NCI-H1436 treated with DMSO at 0.1 percent for 48 hours (cell line): ENCODE data around the gene TFF2.

Source experiments
- DNase-seq: peaks from one replicate; lab custom pipeline; 2025; lab: John Stamatoyannopoulos, UW

TFF2 gene

GRCh38 chr21:42384156-42384945 lies 33.6 kb upstream of the TFF2 start:
- DNase-seq = peak; percentile 3

GRCh38 chr21:42383331-42383730 lies 32.5 kb upstream of the TFF2 start:
- DNase-seq = no peak

GRCh38 chr21:42382915-42383314 lies 32.1 kb upstream of the TFF2 start:
- no peak for DNase-seq

GRCh38 chr21:42381347-42381984 lies 30.7 kb upstream of the TFF2 start:
- no peak for DNase-seq

GRCh38 chr21:42379426-42380215 lies 28.8 kb upstream of the TFF2 start:
- no peak for DNase-seq

- no peak for DNase-seq
These were observed 27.6 kb upstream of the TFF2 start for GRCh38 chr21:42378418-42378817.

GRCh38 chr21:42377951-42378340 lies 27.2 kb upstream of the TFF2 start:
- DNase-seq = no peak

- DNase-seq = no peak
These were observed 26.6 kb upstream of the TFF2 start for GRCh38 chr21:42377211-42377950.

GRCh38 chr21:42376338-42376982 lies 25.7 kb upstream of the TFF2 start:
- DNase-seq = no peak

GRCh38 chr21:42375966-42376337 lies 25.2 kb upstream of the TFF2 start:
- DNase-seq = no peak

GRCh38 chr21:42375506-42375905 lies 24.7 kb upstream of the TFF2 start:
- no peak for DNase-seq

GRCh38 chr21:42374864-42375499 lies 24.2 kb upstream of the TFF2 start:
- no peak for DNase-seq

GRCh38 chr21:42374457-42374856 lies 23.7 kb upstream of the TFF2 start:
- DNase-seq = no peak

- DNase-seq = no peak
These were observed 23.2 kb upstream of the TFF2 start for GRCh38 chr21:42373908-42374455.

GRCh38 chr21:42373196-42373907 lies 22.6 kb upstream of the TFF2 start:
- DNase-seq = no peak

- no peak for DNase-seq
These were observed 20.3 kb upstream of the TFF2 start for GRCh38 chr21:42370894-42371654.

GRCh38 chr21:42369821-42370220 lies 19.0 kb upstream of the TFF2 start:
- no peak for DNase-seq

- no peak for DNase-seq
These were observed 16.8 kb upstream of the TFF2 start for GRCh38 chr21:42367367-42368165.
